GM12878 (cell line): ENCODE data around the gene NR6A1. TPM values are rescaled to one million over a fixed set of nuclear protein-coding genes. Genes with fewer than 3 reads are reported as not detected.

Experiments used
- ATAC-seq: fragments of 200-7000 bp; cut with Tn5 transposase; 3 replicates; pipeline ENCODE4 v1.9.1; 2020; ENCODE audit warnings: mild to moderate bottlenecking, moderate library complexity
- BruUV-seq: library from RNA; stranded (reverse); fragments of 400-500 nt; replicated peaks from 2 replicates; lab custom pipeline; 2021; lab: Mats Ljungman, UMichigan
- CTCF ChIA-PET: fragments of 300-600 bp; sonication (Branson Sonifier 250); formaldehyde crosslinking; extraction: SDS; loops from one replicate; lab custom pipeline; 2021; ENCODE audit warnings: inconsistent platforms; lab: Yijun Ruan, JAX
- POLR2A ChIA-PET: fragments of 350-600 bp; formaldehyde crosslinking; extraction: SDS; loops from one replicate; lab custom pipeline; 2021; ENCODE audit warnings: inconsistent platforms; lab: Charles Lee
- RAD21 ChIA-PET: fragments of 300-600 bp; sonication (Branson Sonifier 250); formaldehyde crosslinking; loops from one replicate; lab custom pipeline; 2023; ENCODE audit warnings: antibody characterized with exemption; ENCODE audit not compliant: unreplicated experiment; lab: Charles Lee
- SMC1A ChIA-PET: fragments of 300-600 bp; sonication (Branson Sonifier 250); formaldehyde crosslinking; loops from one replicate; lab custom pipeline; 2023; ENCODE audit not compliant: unreplicated experiment, uncharacterized antibody; lab: Charles Lee
- DNase-seq: peaks from one replicate; pipeline ENCODE4 v3.0.0-alpha.2; 2011; ENCODE audit warnings: low read depth, low spot score
- FAIRE-seq: peaks from 3 replicates; lab custom pipeline; 2011; peaks lifted over from hg19 to GRCh38; lab: Jason Lieb, UNC
- H2AFZ ChIP-seq: 2 replicates; pipeline ENCODE4 v1.6.0; 2011; ENCODE audit warnings: low read depth, low read length, control low read depth; ENCODE audit not compliant: control insufficient read depth
- H3K27ac ChIP-seq: 2 replicates; pipeline ENCODE4 v1.5.1; 2011; ENCODE audit warnings: control low read depth; ENCODE audit not compliant: control insufficient read depth, insufficient read depth
- H3K27me3 ChIP-seq, 2 experiments: replicated peaks in 1 of 2; 2 replicates each; pipeline versions ENCODE4 v1.6.0 to v1.6.1; 2011; ENCODE audit warnings: low read length in 1 of 2; ENCODE audit not compliant: control insufficient read depth in 2 of 2, insufficient read depth in 2 of 2
- H3K36me3 ChIP-seq, 2 experiments: 2 replicates each; pipeline ENCODE4 v1.5.1; 2011; ENCODE audit warnings: low read length in 1 of 2; ENCODE audit not compliant: control insufficient read depth in 2 of 2, insufficient read depth in 2 of 2
- H3K4me1 ChIP-seq: 2 replicates; pipeline ENCODE4 v1.6.1; 2011; ENCODE audit warnings: mild to moderate bottlenecking, low read length, moderate library complexity, mixed read lengths; ENCODE audit not compliant: control insufficient read depth, insufficient read depth
- H3K4me2 ChIP-seq: 2 replicates; pipeline ENCODE4 v1.6.0; 2011; ENCODE audit warnings: control low read depth; ENCODE audit not compliant: control insufficient read depth, insufficient read depth
- H3K4me3 ChIP-seq: fragments of 200-600 bp; sonication (generic); 2 replicates; pipeline ENCODE4 v1.5.1; 2016
- H3K79me2 ChIP-seq: 2 replicates; pipeline ENCODE4 v1.6.0; 2011; ENCODE audit warnings: low read length; ENCODE audit not compliant: control insufficient read depth, insufficient read depth
- H3K9ac ChIP-seq: 2 replicates; pipeline ENCODE4 v1.8.0; 2011; ENCODE audit warnings: low read length, control low read depth, mixed read lengths; ENCODE audit not compliant: control insufficient read depth, insufficient read depth
- H3K9me3 ChIP-seq: replicated peaks from 3 replicates; pipeline ENCODE4 v1.5.1; 2011; ENCODE audit warnings: mild to moderate bottlenecking, low read length; ENCODE audit not compliant: control insufficient read depth, insufficient read depth
- H4K20me1 ChIP-seq: 2 replicates; pipeline ENCODE4 v1.6.0; 2011; ENCODE audit not compliant: control insufficient read depth, insufficient read depth
- ASH2L ChIP-seq: fragments of 300-600, 200-600 bp; sonication (generic); IDR thresholded peaks from 2 replicates; pipeline ENCODE4 v1.6.1; 2017; ENCODE audit warnings: low read depth, mild to moderate bottlenecking, borderline replicate concordance
- BACH1 ChIP-seq: fragments of 450-650 bp; IDR thresholded peaks from 2 replicates; pipeline ENCODE4 v1.6.1; 2017; ENCODE audit warnings: mild to moderate bottlenecking, borderline replicate concordance
- BHLHE40 ChIP-seq, 2 experiments: fragments of 450-650 bp in 1 of 2; IDR thresholded peaks; 2 replicates each; pipeline ENCODE4 v1.6.1; 2011 to 2017; ENCODE audit warnings: low read depth in 2 of 2, borderline replicate concordance in 1 of 2, improper control_type of control experiment in 1 of 2, low read length in 1 of 2, mild to moderate bottlenecking in 1 of 2
- CEBPB ChIP-seq, 2 experiments: fragments of 150-350 bp in 1 of 2; IDR thresholded peaks; 2 replicates each; pipeline ENCODE4 v1.6.1; 2012 to 2014; ENCODE audit warnings: low read depth in 2 of 2, low read length in 2 of 2, borderline replicate concordance in 1 of 2, inconsistent platforms in 1 of 2
- CHD2 ChIP-seq: IDR thresholded peaks from 2 replicates; pipeline ENCODE4 v1.6.1; 2011; ENCODE audit warnings: low read depth, low read length, improper control_type of control experiment, borderline replicate concordance
- CREM ChIP-seq: IDR thresholded peaks from 2 replicates; pipeline ENCODE4 v1.6.1; 2014; ENCODE audit warnings: antibody characterized with exemption, low read depth
- E2F4 ChIP-seq: IDR thresholded peaks from 2 replicates; pipeline ENCODE4 v1.6.1; 2012; ENCODE audit warnings: low read depth, low read length, improper control_type of control experiment
- MAX ChIP-seq: IDR thresholded peaks from 2 replicates; pipeline ENCODE4 v1.6.1; 2012; ENCODE audit warnings: low read depth, low read length, improper control_type of control experiment
- MEF2A ChIP-seq: IDR thresholded peaks from 2 replicates; pipeline ENCODE4 v1.6.1; 2011; ENCODE audit warnings: low read depth, mild to moderate bottlenecking, low read length, moderate library complexity; ENCODE audit not compliant: insufficient read depth
- MYB ChIP-seq: fragments of 150-350 bp; IDR thresholded peaks from 2 replicates; pipeline ENCODE4 v1.6.1; 2014; ENCODE audit warnings: mild to moderate bottlenecking, low read depth, low read length, borderline replicate concordance
- NFXL1 ChIP-seq: fragments of 450-650 bp; IDR thresholded peaks from 2 replicates; pipeline ENCODE4 v1.6.1; 2017; ENCODE audit warnings: antibody characterized with exemption, mild to moderate bottlenecking, borderline replicate concordance
- NFYA ChIP-seq: IDR thresholded peaks from 2 replicates; pipeline ENCODE4 v1.6.1; 2011; ENCODE audit warnings: low read depth, mild to moderate bottlenecking, low read length, improper control_type of control experiment, borderline replicate concordance
- POLR2A ChIP-seq: IDR thresholded peaks from 2 replicates; pipeline ENCODE4 v1.6.1; 2011; ENCODE audit warnings: low read depth, mild to moderate bottlenecking, low read length
- REST ChIP-seq: IDR thresholded peaks from 2 replicates; pipeline ENCODE4 v1.6.1; 2012; ENCODE audit warnings: mild to moderate bottlenecking, low read depth, low read length
- SKIL ChIP-seq: fragments of 450-650 bp; IDR thresholded peaks from 2 replicates; pipeline ENCODE4 v1.6.1; 2017; ENCODE audit warnings: mild to moderate bottlenecking, low read depth, inconsistent platforms; ENCODE audit not compliant: poor library complexity, severe bottlenecking
- WGBS: methylation state at CpG from one replicate; pipeline ENCODE4 v1.1.6; 2016; ENCODE audit warnings: low lambda C conversion rate; ENCODE audit not compliant: insufficient replicate concordance, insufficient coverage; ENCODE audit errors: missing lambda C conversion rate; 5-methylcytosine and 5-hydroxymethylcytosine counted together
- in situ Hi-C: fragments of 300-500 bp; cut with MboI; formaldehyde crosslinking; loops from 9 replicates; pipeline ENCODE4 v1.14.3; 2018; ENCODE audit warnings: mixed read lengths
- intact Hi-C: fragments of 100-400 bp; cut with micrococcal nuclease; formaldehyde crosslinking; loops from one replicate; pipeline ENCODE4 v1.14.2; 2022; ENCODE audit not compliant: unreplicated experiment
- polyA plus RNA-seq, 11 experiments: library from polyadenylated mRNA; depleted of rRNA in 4 of 11; unstranded in 6 of 11; stranded (reverse) in 5 of 11; fragments of >200 nt; fragmentation: Nextera tagmentation in 4 of 11; fragmentation: Illumina TruSeq in 1 of 11; extraction: Ambion mirVana in 4 of 11; extraction: Trizol in 1 of 11; gene quantifications; 1 replicate in 1 of 11; 2 replicates in 10 of 11; pipeline versions ENCODE4 v1.2.1 to v1.2.3, GENCODE V29; 2011 to 2016; ENCODE audit warnings: inconsistent platforms in 2 of 11, missing spikeins in 2 of 11, low read depth in 1 of 11
- total RNA-seq, 4 experiments: library from RNA; depleted of rRNA in 3 of 4; stranded (reverse); fragments of >200 nt in 3 of 4; fragmentation: Illumina TruSeq in 1 of 4; extraction: Trizol in 1 of 4; gene quantifications; 2 replicates each; pipeline versions ENCODE4 v1.2.1 to v1.2.3, GENCODE V29; 2013 to 2021

Gene NR6A1
- total and polyA plus RNA-seq, 10 of the 15 experiments (the other 5 are each of a cell fraction or from before 2014, with no cell fraction given) = 1.2 to 9.2 (median 4.6) TPM

- Histone ChIP-seq H4K20me1 (no peaks in the 10 kb centered on the region), H3K4me2 (no peak overlapping the region), H3K27me3 (no peaks in the 10 kb centered on the region), H3K4me1 (no peaks in the 10 kb centered on the region), H2AFZ (no peak overlapping the region), H3K9me3 (no peaks in the 10 kb centered on the region), H3K4me3 (no peak overlapping the region), H3K36me3 (peaks cover 1 to 6% of the 10 kb centered on the region in 2 experiments; a peak in 2 of 4 replicates), H3K79me2 (peaks cover 3% of the 10 kb centered on the region), H3K9ac (no peak overlapping the region), H3K27ac (no peak overlapping the region)
- in situ Hi-C loops = no loop called here
- ChIA-PET RAD21 (interaction anchor here (0.7 to 1.5 kb wide), 3 partner anchors 8 to 63 kb away, joined by 3 to 4 read pairs (median 3); no protein-coding TSS in a partner anchor), SMC1A (interaction anchor here (0.7 to 4.5 kb wide), 9 partner anchors 16 to 83 kb away, joined by 3 to 25 read pairs (median 6); no protein-coding TSS in a partner anchor), CTCF (interaction anchor here (1.2 to 2.8 kb wide), 3 partner anchors 12 to 31 kb away, joined by 3 to 8 read pairs (median 4); no protein-coding TSS in a partner anchor), POLR2A (interaction anchor here (0.6 to 6.0 kb wide), 3 partner anchors 8 to 461 kb away, joined by 3 to 35 read pairs (median 3); no protein-coding TSS in a partner anchor)
- 100% methylated on average over 1 of the region's 1 CpG for WGBS
- intact Hi-C loops = no loop called here
- no TSS peak for BruUV-seq
- TF ChIP-seq MAX = no peak
- no peak for TF ChIP-seq BACH1
- no peak for TF ChIP-seq MYB
- TF ChIP-seq NFYA = no peak
- no peak for TF ChIP-seq CHD2
- no peak for TF ChIP-seq NFXL1
- no peak for TF ChIP-seq ASH2L
- no peak for TF ChIP-seq MEF2A
- no peak for TF ChIP-seq SKIL
- no peak for TF ChIP-seq CEBPB (IDR thresholded peaks at IDR 0.05; ENCODE audit: borderline replicate concordance in 1 of 2, low read depth in 2 of 2, low read length in 2 of 2)
- TF ChIP-seq REST = no peak
- no peak for TF ChIP-seq BHLHE40 (IDR thresholded peaks at IDR 0.05; ENCODE audit: borderline replicate concordance in 1 of 2, low read depth in 2 of 2, low read length in 1 of 2)
- no peak for TF ChIP-seq E2F4
- TF ChIP-seq CREM = no peak
- TF ChIP-seq POLR2A = no peak
- DNase-seq = no peak
- FAIRE-seq = no peak
- no peak for ATAC-seq
Observed at GRCh38 chr9:124680714-124681390, 90.3 kb downstream of the NR6A1 start.
